Activated naive CD4-positive, alpha-beta T cell treated with anti-CD3 and anti-CD28 coated beads, Interleukin-2, amount 50 U/mL, for 24 hours (primary cell): ENCODE measurements around the gene THSD4.
"Not testable (repeated sequence)": the region's sequence is repeated elsewhere in the genome, so short reads cannot be mapped to it uniquely, and the experiment has no call there.

Source experiments
- H3K27ac Mint-ChIP-seq: one replicate; pipeline ENCODE4 v1.8.0; 2021; ENCODE audit warnings: mild to moderate bottlenecking, mixed read lengths
- H3K27me3 Mint-ChIP-seq: one replicate; pipeline ENCODE4 v1.8.0; 2021; ENCODE audit warnings: mixed read lengths
- H3K36me3 Mint-ChIP-seq: one replicate; pipeline ENCODE4 v1.8.0; 2021; ENCODE audit warnings: mixed read lengths
- H3K4me1 Mint-ChIP-seq: one replicate; pipeline ENCODE4 v1.8.0; 2021; ENCODE audit warnings: mixed read lengths
- H3K4me3 Mint-ChIP-seq: one replicate; pipeline ENCODE4 v1.8.0; 2021; ENCODE audit warnings: mild to moderate bottlenecking, mixed read lengths
- H3K9me3 Mint-ChIP-seq: one replicate; pipeline ENCODE4 v1.8.0; 2021; ENCODE audit warnings: mixed read lengths

The THSD4 gene

GRCh38 chr15:71148048-71148447, 32.8 kb downstream of the THSD4 start:
- H3K27me3 Mint-ChIP-seq = peaks cover 6% of the 10 kb centered on the region
- no peaks in the 10 kb centered on the region for H3K36me3 Mint-ChIP-seq
- H3K27ac Mint-ChIP-seq = no peak overlapping the region
- no peak overlapping the region for H3K4me3 Mint-ChIP-seq
- no peaks in the 10 kb centered on the region for H3K9me3 Mint-ChIP-seq
- H3K4me1 Mint-ChIP-seq = no peaks in the 10 kb centered on the region

GRCh38 chr15:71149646-71150557, 34.6 kb downstream of the THSD4 start:
- peaks cover 6% of the 10 kb centered on the region for H3K27me3 Mint-ChIP-seq
- no peak overlapping the region for H3K27ac Mint-ChIP-seq
- no peaks in the 10 kb centered on the region for H3K4me1 Mint-ChIP-seq
- H3K9me3 Mint-ChIP-seq = no peaks in the 10 kb centered on the region
- no peaks in the 10 kb centered on the region for H3K36me3 Mint-ChIP-seq
- no peak overlapping the region for H3K4me3 Mint-ChIP-seq

- peaks cover 6% of the 10 kb centered on the region for H3K27me3 Mint-ChIP-seq
- H3K4me3 Mint-ChIP-seq = no peak overlapping the region
- no peaks in the 10 kb centered on the region for H3K36me3 Mint-ChIP-seq
- H3K4me1 Mint-ChIP-seq = no peaks in the 10 kb centered on the region
- no peaks in the 10 kb centered on the region for H3K9me3 Mint-ChIP-seq
- H3K27ac Mint-ChIP-seq = no peak overlapping the region
These were observed 35.8 kb downstream of the THSD4 start for GRCh38 chr15:71151081-71151480.

GRCh38 chr15:71152542-71152941, 37.3 kb downstream of the THSD4 start:
- no peaks in the 10 kb centered on the region for H3K36me3 Mint-ChIP-seq
- no peak overlapping the region for H3K4me3 Mint-ChIP-seq
- no peaks in the 10 kb centered on the region for H3K9me3 Mint-ChIP-seq
- H3K27me3 Mint-ChIP-seq = peaks cover 6% of the 10 kb centered on the region
- H3K4me1 Mint-ChIP-seq = no peaks in the 10 kb centered on the region
- H3K27ac Mint-ChIP-seq = no peak overlapping the region

- Mint-ChIP-seq H3K36me3 (no peaks in the 10 kb centered on the region), H3K9me3 (no peaks in the 10 kb centered on the region), H3K4me1 (no peaks in the 10 kb centered on the region), H3K27me3 (peaks cover 8% of the 10 kb centered on the region), H3K27ac (no peak overlapping the region), H3K4me3 (no peak overlapping the region)
These were observed 38.7 kb downstream of the THSD4 start for GRCh38 chr15:71153823-71154524.

- H3K9me3 Mint-ChIP-seq = no peaks in the 10 kb centered on the region
- H3K36me3 Mint-ChIP-seq = no peaks in the 10 kb centered on the region
- H3K27ac Mint-ChIP-seq = no peak overlapping the region
- H3K27me3 Mint-ChIP-seq = peaks cover 10% of the 10 kb centered on the region
- no peak overlapping the region for H3K4me3 Mint-ChIP-seq
- H3K4me1 Mint-ChIP-seq = no peaks in the 10 kb centered on the region
These were observed 39.4 kb downstream of the THSD4 start for GRCh38 chr15:71154607-71155200.

- H3K27ac Mint-ChIP-seq = no peak overlapping the region
- peaks cover 7% of the 10 kb centered on the region for H3K27me3 Mint-ChIP-seq
- H3K9me3 Mint-ChIP-seq = no peaks in the 10 kb centered on the region
- no peaks in the 10 kb centered on the region for H3K4me1 Mint-ChIP-seq
- H3K36me3 Mint-ChIP-seq = no peaks in the 10 kb centered on the region
- H3K4me3 Mint-ChIP-seq = no peak overlapping the region
These were observed 40.3 kb downstream of the THSD4 start for GRCh38 chr15:71155534-71155933.

GRCh38 chr15:71160976-71161375, 45.7 kb downstream of the THSD4 start:
- H3K27me3 Mint-ChIP-seq = peaks cover 25% of the 10 kb centered on the region
- H3K4me1 Mint-ChIP-seq = no peaks in the 10 kb centered on the region
- no peaks in the 10 kb centered on the region for H3K36me3 Mint-ChIP-seq
- H3K4me3 Mint-ChIP-seq = no peak overlapping the region
- H3K27ac Mint-ChIP-seq = no peak overlapping the region
- H3K9me3 Mint-ChIP-seq = peaks cover 15% of the 10 kb centered on the region

GRCh38 chr15:71162309-71162708, 47.0 kb downstream of the THSD4 start:
- H3K27ac Mint-ChIP-seq = no peak overlapping the region
- H3K36me3 Mint-ChIP-seq = no peaks in the 10 kb centered on the region
- H3K4me3 Mint-ChIP-seq = no peak overlapping the region
- H3K4me1 Mint-ChIP-seq = no peaks in the 10 kb centered on the region
- H3K27me3 Mint-ChIP-seq = peaks cover 31% of the 10 kb centered on the region
- H3K9me3 Mint-ChIP-seq = peaks cover 15% of the 10 kb centered on the region

GRCh38 chr15:71164606-71165005, 49.3 kb downstream of the THSD4 start:
- H3K27me3 Mint-ChIP-seq = peaks cover 36% of the 10 kb centered on the region

GRCh38 chr15:71167445-71168165, 52.3 kb downstream of the THSD4 start:
- Mint-ChIP-seq H3K4me3 (no peak overlapping the region), H3K4me1 (no peaks in the 10 kb centered on the region), H3K27me3 (peaks cover 26% of the 10 kb centered on the region), H3K36me3 (peaks cover 4% of the 10 kb centered on the region), H3K9me3 (peaks cover 13% of the 10 kb centered on the region), H3K27ac (no peak overlapping the region)

More at GRCh38 chr15:71164606-71165005, 49.3 kb downstream of the THSD4 start:
- H3K27ac Mint-ChIP-seq, H3K4me3 Mint-ChIP-seq, H3K36me3 Mint-ChIP-seq, H3K4me1 Mint-ChIP-seq: not testable (repeated sequence)
- H3K9me3 Mint-ChIP-seq = peaks cover 15% of the 10 kb centered on the region

- Mint-ChIP-seq H3K9me3 (peaks cover 13% of the 10 kb centered on the region), H3K27me3 (peaks cover 25% of the 10 kb centered on the region), H3K36me3 (peaks cover 4% of the 10 kb centered on the region), H3K27ac (no peak overlapping the region), H3K4me1 (no peaks in the 10 kb centered on the region), H3K4me3 (no peak overlapping the region)
These were observed 53.0 kb downstream of the THSD4 start for GRCh38 chr15:71168166-71168834.

- Mint-ChIP-seq H3K27ac (no peak overlapping the region), H3K9me3 (peaks cover 20% of the 10 kb centered on the region), H3K27me3 (peaks cover 26% of the 10 kb centered on the region), H3K36me3 (peaks cover 8% of the 10 kb centered on the region), H3K4me1 (no peaks in the 10 kb centered on the region), H3K4me3 (no peak overlapping the region)
These were observed 54.9 kb downstream of the THSD4 start for GRCh38 chr15:71170163-71170562.

GRCh38 chr15:71171195-71171594, 55.9 kb downstream of the THSD4 start:
- H3K27me3 Mint-ChIP-seq = peaks cover 21% of the 10 kb centered on the region
- H3K36me3 Mint-ChIP-seq = peaks cover 8% of the 10 kb centered on the region
- H3K4me3 Mint-ChIP-seq = no peak overlapping the region
- no peaks in the 10 kb centered on the region for H3K4me1 Mint-ChIP-seq
- no peak overlapping the region for H3K27ac Mint-ChIP-seq
- H3K9me3 Mint-ChIP-seq = peaks cover 20% of the 10 kb centered on the region

- not testable (repeated sequence) for H3K4me3 Mint-ChIP-seq, H3K27me3 Mint-ChIP-seq, H3K4me1 Mint-ChIP-seq, H3K27ac Mint-ChIP-seq, H3K36me3 Mint-ChIP-seq
- peaks cover 20% of the 10 kb centered on the region for H3K9me3 Mint-ChIP-seq
These were observed 59.1 kb downstream of the THSD4 start for GRCh38 chr15:71174360-71174759.
